22Rv1 (cell line): ENCODE results near the gene HOXB2.

ENCODE experiments used
- H3K27ac ChIP-seq: fragments of 450-650 bp; 2 replicates; pipeline ENCODE4 v1.5.1; 2017
- CTCF ChIP-seq: fragments of 450-650 bp; IDR thresholded peaks from 2 replicates; pipeline ENCODE4 v1.5.1; 2017; ENCODE audit warnings: mild to moderate bottlenecking
- ZFX ChIP-seq: fragments of 450-650 bp; IDR thresholded peaks from 2 replicates; pipeline ENCODE4 v1.6.1; 2017; ENCODE audit warnings: antibody characterized with exemption, borderline replicate concordance

Gene HOXB2

DNA sequence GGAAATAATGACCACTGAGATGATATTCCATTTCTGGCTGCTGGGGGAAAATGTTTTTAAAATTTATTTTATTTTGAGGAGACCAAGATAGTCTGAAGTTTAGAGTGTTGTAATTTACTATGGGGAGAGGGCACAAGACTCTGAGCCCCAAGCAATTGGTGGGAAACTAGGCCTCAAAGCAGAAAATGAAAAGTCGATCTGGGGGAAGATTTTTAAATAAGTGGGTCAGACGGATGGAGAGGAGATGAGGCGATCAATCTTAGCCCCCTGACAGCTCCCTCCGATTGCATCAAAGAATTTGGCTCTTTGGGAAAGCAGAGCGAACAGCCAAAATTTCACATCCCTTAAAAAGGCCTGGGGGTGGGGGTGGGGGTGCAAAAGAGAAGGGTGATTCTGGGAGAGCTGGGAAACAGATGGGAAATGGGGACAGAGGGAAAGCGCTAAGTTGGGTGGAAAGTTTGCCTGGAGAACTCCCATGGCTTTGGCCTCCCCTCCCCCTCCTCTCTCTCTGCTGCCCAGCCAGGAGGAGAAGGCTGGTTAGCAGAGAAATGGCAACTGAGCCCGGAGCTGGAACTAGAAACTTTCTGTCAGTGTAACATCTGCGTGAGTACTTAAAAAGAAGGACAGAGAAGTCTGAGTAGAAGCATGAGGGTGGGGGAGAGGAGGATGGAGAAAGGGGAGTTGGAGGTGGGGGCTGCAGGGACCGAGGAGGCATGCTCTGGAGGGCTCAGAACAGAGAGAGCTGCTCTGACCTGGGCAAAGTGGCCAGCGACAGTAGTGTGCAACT, 1.4 kb upstream of the HOXB2 start:
- TF ChIP-seq ZFX (no peak), CTCF (no peak)
- no peak overlapping the region for H3K27ac ChIP-seq

DNA sequence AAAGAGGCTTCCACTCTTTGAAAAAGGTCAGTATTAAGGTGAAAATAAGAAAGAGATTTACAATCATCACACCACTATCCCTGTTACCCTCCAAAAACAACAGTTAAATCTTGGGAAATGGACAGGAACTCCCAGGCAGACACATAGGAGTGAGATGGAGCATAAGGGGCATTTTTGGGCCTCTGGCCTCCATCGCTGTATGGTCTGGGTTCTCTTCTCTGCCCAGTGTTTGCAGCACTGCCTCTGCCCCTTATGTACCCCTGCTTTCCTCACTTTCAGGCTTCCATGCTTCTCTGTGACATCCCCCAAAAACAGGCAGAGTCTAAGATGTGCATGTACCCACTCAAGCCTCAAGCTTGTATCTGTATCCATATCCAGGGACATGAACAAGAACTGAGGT, 630 bp upstream of the HOXB2 start:
- TF ChIP-seq CTCF (no peak), ZFX (no peak)
- no peak overlapping the region for H3K27ac ChIP-seq

DNA sequence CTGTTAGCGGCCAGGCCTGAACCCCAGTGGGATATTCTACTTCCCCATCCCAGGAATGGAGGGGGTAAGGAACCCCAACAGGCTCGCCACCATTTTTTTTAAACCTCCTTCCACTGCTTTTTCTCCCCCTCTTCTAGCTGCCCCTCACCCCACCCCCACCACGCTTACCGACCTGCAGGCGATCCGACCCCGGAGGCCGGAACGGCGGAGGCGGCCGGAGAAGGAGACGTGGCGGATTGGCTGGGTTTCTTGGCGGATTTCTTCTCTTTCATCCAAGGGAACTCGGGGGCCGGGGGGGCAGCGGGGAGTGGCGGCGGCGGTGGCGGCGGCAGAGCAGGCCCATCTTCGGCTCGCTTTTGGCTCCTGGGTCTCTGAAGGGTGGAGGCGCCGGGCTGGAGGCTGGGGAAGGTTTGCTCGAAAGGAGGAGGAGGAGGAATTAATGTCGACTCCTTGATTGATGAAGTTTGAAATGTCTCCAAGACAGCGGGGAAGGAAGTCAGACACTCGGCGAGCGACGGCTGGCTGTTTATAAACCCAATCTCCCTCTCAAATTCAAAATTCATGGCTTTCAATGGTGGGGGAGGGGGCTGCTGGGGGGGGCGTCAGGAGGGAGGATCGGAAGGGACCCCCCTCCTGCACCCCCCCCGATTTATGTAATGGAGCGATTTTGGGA, 424 bp downstream of the HOXB2 start:
- H3K27ac ChIP-seq: no peak overlapping the region
- TF ChIP-seq ZFX (no peak), CTCF (no peak)

DNA sequence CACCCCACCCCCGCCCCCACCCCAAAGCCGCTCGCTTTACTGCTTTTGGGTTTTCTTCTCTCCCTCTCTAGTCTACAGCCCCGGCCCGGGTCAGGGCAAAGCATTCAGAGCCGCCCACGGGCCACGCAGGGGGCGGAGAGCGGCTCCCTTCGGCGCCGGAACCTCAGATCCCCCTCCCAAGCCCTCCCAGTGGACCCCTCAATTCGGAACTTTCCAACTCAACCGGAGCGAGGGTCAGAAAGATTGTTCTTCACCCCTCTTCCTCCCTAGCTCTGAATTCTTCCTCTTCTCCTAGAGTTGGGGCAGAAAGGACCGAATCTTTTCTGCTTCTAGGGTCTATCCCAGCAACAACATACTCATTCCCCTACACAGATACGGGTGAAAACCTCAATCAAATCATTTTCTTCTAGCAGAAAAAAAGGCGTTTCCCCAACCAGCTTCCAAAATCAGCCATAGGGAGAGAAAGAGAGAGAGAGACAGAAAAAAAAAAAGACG, 1.0 kb downstream of the HOXB2 start:
- no peak for TF ChIP-seq CTCF
- TF ChIP-seq ZFX: no peak
- no peak overlapping the region for H3K27ac ChIP-seq

DNA sequence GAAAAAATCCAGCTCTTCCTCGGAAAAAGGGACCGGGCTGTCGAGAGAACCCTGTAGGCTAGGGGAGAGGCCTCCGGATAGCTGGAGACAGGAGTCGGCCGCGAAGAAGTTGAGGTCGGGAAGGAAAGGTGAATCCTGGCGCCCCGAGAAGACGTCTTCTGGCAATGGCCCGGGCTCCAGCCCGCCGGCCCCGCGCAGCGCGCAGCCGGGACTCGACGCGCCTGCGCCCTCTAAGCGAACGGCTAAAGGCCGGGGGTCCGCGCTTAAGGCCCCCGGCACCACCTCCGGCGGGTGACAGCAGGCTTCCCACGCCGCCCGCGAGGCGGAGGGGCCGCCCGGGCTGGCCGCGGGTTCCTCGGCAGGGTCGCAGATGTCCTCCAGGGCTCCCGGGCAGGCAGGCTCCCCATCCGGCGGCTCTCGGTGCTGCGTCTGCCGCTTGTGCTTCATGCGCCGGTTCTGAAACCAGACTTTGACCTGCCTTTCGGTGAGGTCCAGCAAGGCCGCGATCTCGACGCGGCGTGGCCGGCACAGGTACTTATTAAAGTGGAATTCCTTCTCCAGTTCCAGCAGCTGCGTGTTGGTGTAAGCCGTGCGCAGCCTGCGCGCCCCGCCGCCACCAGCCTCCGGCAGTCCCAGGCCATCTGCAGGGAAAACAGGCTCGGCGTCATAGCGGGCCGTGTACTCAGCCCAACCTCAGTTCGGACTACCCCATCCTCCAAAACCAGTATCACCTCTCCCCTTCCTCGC, 1.6 kb downstream of the HOXB2 start:
- TF ChIP-seq CTCF (peak; percentile 38), ZFX (no peak)
- no peak overlapping the region for H3K27ac ChIP-seq

DNA sequence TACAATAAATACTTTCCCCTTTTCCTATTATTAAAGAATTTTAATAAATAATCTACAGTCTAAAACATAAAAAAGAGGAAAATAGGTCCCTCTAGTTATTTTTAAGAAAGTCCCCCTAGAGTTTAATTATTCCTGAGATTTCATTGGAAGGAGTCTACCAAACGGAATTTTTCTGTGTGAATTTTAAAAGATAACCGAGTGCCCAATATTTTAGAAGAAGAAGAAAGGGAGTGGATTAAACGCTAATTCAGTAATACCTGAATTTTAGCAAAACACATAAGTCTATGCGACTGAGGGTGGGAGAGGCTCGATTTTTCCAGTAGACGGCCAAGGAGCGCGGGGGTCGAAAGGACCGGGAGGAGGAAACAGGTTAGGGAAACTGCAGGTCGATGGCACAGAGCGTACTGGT, 2.2 kb downstream of the HOXB2 start:
- no peak overlapping the region for H3K27ac ChIP-seq
- no peak for TF ChIP-seq ZFX
- no peak for TF ChIP-seq CTCF

GRCh38 chr17:48542114-48542656, 2.7 kb downstream of the HOXB2 start:
- no peak for TF ChIP-seq CTCF
- TF ChIP-seq ZFX: no peak
- H3K27ac ChIP-seq: no peak overlapping the region
